Loucy (cell line): Measurements from ENCODE around the gene HTR1E.

Experiments
- CTCF ChIP-seq: fragments of 200-600 bp; sonication (generic); conservative IDR thresholded peaks from 2 replicates; pipeline ENCODE4 v1.5.1; 2014; ENCODE audit warnings: mild to moderate bottlenecking, antibody characterized with exemption, low read length
- EZH2phosphoT487 ChIP-seq: fragments of 200-600 bp; IDR thresholded peaks from 2 replicates; pipeline ENCODE4 v1.6.1; 2018; ENCODE audit warnings: antibody characterized with exemption, mild to moderate bottlenecking, moderate library complexity, borderline replicate concordance

- TF ChIP-seq CTCF (no peak; the same call in 1 of the 2 replicates), EZH2phosphoT487 (no peak)
These were observed at the start of gene HTR1E for GRCh38 chr6:86937219-86938079.
